HepG2 (cell line): ENCODE data around the gene HLA-DOA. TPM values are rescaled to one million over a fixed set of nuclear protein-coding genes. Genes with fewer than 3 reads are reported as not detected.

ENCODE experiments used
- ARID5B ChIP-seq: IDR thresholded peaks from 2 replicates; pipeline ENCODE4 v1.4.0; 2020; ENCODE audit warnings: mild to moderate bottlenecking, missing genetic modification reagents
- ZNF142 ChIP-seq: sonication (generic); formaldehyde crosslinking; IDR thresholded peaks from 2 replicates; pipeline ENCODE4 v1.4.0; 2020; ENCODE audit warnings: missing genetic modification reagents
- polyA plus RNA-seq, 8 experiments: library from polyadenylated mRNA; depleted of rRNA in 3 of 8; stranded (reverse) in 7 of 8; unstranded in 1 of 8; fragments of >200 nt; fragmentation: Illumina TruSeq in 4 of 8; extraction: Trizol in 4 of 8; gene quantifications; 2 replicates each; pipeline versions ENCODE4 v1.2.1 to v1.2.3, GENCODE V29; 2011 to 2016; ENCODE audit warnings: low read depth in 4 of 8, missing spikeins in 1 of 8, mixed read lengths in 1 of 8; ENCODE audit not compliant: insufficient read depth in 1 of 8
- total RNA-seq, 5 experiments: library from RNA; depleted of rRNA; stranded (reverse); fragments of >200 nt; fragmentation: Illumina TruSeq; extraction: Trizol; gene quantifications; 2 replicates each; pipeline ENCODE4 v1.2.3, GENCODE V29; 2016; ENCODE audit warnings: low read depth in 1 of 5

The HLA-DOA gene
- total and polyA plus RNA-seq, 2 of the 13 experiments (the other 11 are each of a cell fraction or from before 2014, with no cell fraction given): 0.03 to 0.09 TPM

GRCh38 chr6:32983964-32984621 is 25.3 kb downstream of the HLA-DOA start (continued):
- TF ChIP-seq ARID5B (CRISPR knock-in tag) (no peak), ZNF142 (CRISPR knock-in tag) (no peak)
